GM10266 (cell line): ENCODE data around the gene LRRC74A.

Experiments
- DNase-seq: peaks from one replicate; pipeline ENCODE4 v3.0.0; 2012; ENCODE audit errors: extremely low spot score
- TF ChIP-seq, protein P1 (sequence below): IDR thresholded peaks from 2 replicates; pipeline ENCODE4 v1.5.1; 2012; ENCODE audit warnings: mild to moderate bottlenecking, low read depth; ENCODE audit not compliant: control insufficient read depth, insufficient read depth; ENCODE audit errors: missing control alignments

Gene LRRC74A

DNA sequence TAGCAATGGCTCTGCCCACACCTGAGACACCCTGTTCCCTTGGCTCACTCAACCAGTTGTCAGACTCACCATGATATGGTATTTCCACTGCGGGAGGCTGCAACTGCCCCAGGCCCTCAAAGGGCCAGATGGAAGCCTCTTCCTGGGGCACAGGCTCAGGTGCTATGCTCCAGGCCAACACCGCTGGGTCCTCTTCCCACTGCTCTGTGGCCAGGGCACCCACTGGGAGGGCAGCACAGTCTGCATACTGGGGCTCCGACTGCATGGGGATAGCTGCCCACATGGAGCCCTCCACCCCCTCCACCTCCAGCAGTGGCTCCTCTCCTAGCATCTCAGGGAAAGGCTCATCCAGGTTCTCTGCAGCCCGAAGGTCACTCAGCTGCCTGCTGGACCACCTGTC, 17.2 kb upstream of the LRRC74A start:
- no peak for DNase-seq
- TF ChIP-seq, protein P1, sequence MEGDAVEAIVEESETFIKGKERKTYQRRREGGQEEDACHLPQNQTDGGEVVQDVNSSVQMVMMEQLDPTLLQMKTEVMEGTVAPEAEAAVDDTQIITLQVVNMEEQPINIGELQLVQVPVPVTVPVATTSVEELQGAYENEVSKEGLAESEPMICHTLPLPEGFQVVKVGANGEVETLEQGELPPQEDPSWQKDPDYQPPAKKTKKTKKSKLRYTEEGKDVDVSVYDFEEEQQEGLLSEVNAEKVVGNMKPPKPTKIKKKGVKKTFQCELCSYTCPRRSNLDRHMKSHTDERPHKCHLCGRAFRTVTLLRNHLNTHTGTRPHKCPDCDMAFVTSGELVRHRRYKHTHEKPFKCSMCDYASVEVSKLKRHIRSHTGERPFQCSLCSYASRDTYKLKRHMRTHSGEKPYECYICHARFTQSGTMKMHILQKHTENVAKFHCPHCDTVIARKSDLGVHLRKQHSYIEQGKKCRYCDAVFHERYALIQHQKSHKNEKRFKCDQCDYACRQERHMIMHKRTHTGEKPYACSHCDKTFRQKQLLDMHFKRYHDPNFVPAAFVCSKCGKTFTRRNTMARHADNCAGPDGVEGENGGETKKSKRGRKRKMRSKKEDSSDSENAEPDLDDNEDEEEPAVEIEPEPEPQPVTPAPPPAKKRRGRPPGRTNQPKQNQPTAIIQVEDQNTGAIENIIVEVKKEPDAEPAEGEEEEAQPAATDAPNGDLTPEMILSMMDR: no peak

DNA sequence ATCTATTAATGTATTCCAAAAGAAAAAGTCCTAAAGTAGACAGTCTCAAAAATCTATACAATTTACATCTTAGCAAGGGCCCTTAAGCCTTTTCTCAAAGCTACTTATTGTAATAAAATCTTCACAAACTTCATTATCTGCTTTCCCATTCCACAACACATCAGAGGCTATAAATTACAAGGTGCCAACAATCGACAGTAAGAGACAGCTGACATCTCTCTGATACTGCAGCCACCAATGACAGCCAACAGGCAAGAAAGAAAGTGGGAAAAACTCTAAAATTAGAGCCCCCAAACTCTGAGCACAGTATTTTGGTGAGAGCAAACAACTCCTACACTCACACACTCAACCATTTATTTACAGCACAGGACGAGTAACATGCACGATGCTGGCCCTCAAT, 15.7 kb upstream of the LRRC74A start:
- TF ChIP-seq, protein P1: no peak
- DNase-seq: no peak

DNA sequence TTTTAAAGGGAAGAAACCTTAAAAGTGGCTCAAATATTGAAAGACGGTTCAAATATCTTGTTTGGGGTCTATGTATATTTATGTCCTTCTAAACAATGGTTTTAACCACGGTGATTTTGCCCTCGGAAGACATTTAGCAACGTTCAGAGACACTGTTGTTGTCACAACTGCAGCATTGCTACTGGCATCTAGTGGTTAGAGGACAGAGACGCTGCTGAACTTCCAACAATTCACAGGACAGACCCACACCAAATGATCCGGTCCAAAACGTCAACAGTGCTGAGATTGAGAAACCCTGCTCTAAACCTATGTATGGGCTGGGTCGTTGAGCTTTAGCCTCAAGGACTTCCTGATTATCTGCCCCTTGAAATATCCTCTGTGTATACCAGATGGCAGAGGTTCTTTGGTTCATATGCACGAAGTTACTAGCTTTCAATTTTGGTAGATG, 15.2 kb upstream of the LRRC74A start:
- DNase-seq: no peak
- TF ChIP-seq, protein P1: peak; percentile 65

DNA sequence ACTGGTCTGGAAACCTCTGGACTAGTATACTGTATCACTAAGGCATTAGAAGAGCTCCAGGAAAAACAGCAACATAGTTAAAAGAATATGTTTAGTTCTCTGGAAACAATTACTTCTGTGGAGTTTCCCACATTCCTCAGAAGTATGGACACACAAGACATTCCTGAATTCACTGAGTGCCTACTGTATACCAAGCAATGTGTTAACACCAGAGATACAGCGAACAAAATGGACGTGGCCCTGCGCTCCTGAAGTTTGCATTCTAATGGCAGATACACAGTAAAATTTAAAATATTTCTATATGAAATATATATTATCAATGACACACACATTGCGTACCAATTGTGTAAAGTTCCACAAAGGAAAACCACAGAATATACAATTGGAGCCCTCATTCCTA, 14.6 kb upstream of the LRRC74A start:
- TF ChIP-seq, protein P1: no peak

DNA sequence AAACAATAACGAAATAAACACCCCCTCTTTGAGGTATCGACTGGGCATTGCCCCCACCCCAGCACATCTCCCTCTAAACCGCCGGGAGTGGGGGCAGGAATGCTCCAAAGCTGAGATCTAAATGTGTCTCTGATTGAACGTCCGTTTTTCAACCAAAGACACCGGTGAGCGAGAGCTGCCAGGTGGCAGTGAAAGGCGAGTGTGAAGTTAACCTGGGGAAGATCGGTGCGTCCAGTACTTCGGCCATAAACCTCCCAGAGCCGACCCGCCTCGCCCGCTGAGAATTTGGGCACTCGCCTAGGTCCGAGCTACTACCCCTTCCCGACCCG, 14.2 kb upstream of the LRRC74A start:
- DNase-seq: peak; percentile 39

More for the DNA sequence above, 14.6 kb upstream of the LRRC74A start:
- DNase-seq: no peak

DNA sequence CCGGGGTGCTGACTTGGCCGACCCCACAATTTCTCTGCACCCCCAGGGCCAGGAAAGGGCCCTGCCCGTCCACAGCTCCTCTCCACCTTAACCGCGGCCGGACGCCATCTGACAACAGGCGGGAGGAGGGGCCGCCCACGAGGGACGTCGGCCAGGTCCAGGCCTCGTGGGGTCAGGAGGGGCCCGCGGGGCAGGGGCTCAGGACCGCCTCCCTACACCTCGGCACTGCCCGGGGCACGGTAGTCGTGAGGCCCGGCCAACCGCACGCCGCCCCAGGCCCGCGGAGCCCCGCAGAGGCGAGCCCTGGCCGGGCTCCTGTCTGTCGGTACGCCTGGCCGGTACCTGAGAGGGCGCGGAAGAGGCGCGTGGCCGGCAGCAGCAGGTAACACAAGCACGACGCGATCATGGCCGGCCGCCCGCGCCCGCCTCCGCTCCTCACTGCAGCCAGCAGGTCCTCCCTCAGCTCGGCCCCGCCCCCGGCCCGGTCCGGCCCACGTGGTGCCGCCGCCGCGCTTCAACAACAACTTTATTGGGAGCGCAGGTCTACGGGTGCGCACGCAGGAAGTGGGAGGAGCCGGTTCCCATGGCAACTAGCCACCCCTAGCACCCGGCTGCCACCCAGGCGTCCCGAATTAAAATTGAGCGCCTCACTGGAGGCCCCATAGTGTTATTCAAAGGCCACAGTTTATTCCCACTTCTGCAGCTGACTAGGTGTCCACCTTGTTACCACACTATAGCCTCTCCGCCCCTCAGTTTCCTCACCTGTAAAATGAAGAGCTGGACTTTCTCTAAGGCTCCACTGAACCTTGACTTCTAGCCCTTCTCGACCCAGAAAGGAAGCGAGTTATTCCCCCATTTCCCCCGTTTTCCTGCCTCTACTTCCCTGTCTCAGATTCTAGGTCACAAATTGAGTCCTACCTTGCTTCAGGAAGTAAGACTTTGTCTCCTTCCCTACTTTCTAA, 13.5 kb upstream of the LRRC74A start, which contains the start of gene ANGEL1:
TSS of gene ANGEL1 (minus strand) at position 461 of the 962 bp plus-strand sequence. CDS start at position 406, 55 bp downstream.
- DNase-seq: peak; percentile 96
- TF ChIP-seq, protein P1: no peak

More for the DNA sequence above, 14.2 kb upstream of the LRRC74A start:
- TF ChIP-seq, protein P1: no peak

DNA sequence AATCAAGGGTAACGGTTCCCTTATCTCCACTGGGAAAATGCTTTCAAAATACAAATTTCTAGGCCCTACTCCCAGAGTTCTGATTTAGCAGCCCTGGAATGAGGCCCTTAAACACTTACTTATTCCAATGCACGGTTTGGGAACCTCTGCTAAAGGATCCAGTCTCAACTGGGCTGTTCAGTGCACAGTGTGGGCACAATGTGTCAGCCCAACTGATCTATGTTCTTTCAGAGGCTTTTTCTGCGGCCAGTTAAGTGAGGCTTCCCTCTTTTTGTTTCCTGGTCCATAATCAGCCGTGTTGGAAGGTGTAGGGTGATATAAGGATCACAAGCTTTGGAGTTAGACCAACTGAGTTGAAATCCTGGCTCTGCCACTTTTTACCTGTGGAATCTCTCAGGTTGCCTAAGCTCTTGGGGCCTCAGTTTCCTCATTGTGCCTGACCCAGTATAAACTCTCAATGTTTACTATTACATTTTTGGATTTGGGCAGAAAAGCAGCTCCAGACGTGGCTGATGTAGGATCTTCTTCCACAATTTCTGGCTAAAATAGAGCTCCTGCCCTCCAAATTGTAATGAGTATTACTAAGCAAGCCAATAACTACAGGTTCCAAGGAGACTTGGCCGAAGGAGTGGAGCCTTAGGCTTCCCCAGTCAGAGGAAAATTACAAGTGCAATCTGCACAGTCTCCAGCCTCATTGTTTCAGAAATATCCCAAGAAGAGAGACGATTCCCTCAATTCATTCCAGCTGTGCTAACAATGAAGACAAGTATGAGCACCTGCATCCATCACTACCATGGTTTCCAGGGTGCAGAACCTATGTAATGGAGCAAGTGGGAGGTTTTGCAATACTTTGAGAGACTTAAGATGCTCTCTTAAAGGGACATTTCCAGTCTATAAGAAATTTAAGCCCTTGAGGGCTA, 11.2 kb upstream of the LRRC74A start:
- DNase-seq: no peak
- TF ChIP-seq, protein P1: no peak
